Gastroesophageal sphincter (tissue), 4 donors: Measurements from ENCODE around the gene ACSS1. TPM values are rescaled to one million over a fixed set of nuclear protein-coding genes. Genes with fewer than 3 reads are reported as not detected.

ENCODE experiments used
- ATAC-seq: fragments of 150-250 bp; one replicate; pipeline ENCODE4 v1.9.1; 2016; ENCODE audit warnings: mild to moderate bottlenecking, moderate library complexity
- H3K27ac ChIP-seq, 4 donors: fragments of 200-600 bp; sonication (generic) in 3 of 4; 1 replicate in 3 of 4; 2 replicates in 1 of 4; pipeline ENCODE4 v1.5.1; 2016 to 2019
- H3K27me3 ChIP-seq: fragments of 200-600 bp; sonication (generic); one replicate; pipeline ENCODE4 v1.5.1; 2019
- H3K36me3 ChIP-seq, 2 donors: fragments of 200-600 bp; sonication (generic); one replicate each; pipeline ENCODE4 v1.5.1; 2019; ENCODE audit warnings: control low read depth in 1 of 2
- H3K4me1 ChIP-seq, 3 donors: fragments of 200-600 bp; sonication (generic); 1 replicate in 2 of 3; 2 replicates in 1 of 3; pipeline ENCODE4 v1.5.1; 2016 to 2019; ENCODE audit warnings: control low read depth in 2 of 3
- H3K4me3 ChIP-seq, 2 donors: fragments of 200-600 bp; sonication (generic); one replicate each; pipeline ENCODE4 v1.5.1; 2019; ENCODE audit warnings: mild to moderate bottlenecking in 1 of 2, moderate library complexity in 1 of 2
- H3K9me3 ChIP-seq, 3 donors: fragments of 200-600 bp; sonication (generic); one replicate each; pipeline ENCODE4 v1.5.1; 2017 to 2019; ENCODE audit warnings: control low read depth in 2 of 3
- EP300 ChIP-seq: sonication (generic); formaldehyde crosslinking; IDR thresholded peaks from one replicate; pipeline ENCODE4 v1.6.1; 2017; ENCODE audit warnings: antibody characterized with exemption, mild to moderate bottlenecking
- POLR2A ChIP-seq, 2 donors: fragments of 450-650 bp; IDR thresholded peaks; one replicate each; pipeline ENCODE4 v1.6.1; 2017; ENCODE audit warnings: antibody characterized with exemption in 2 of 2, mild to moderate bottlenecking in 2 of 2, moderate library complexity in 1 of 2
- POLR2AphosphoS5 ChIP-seq: sonication (generic); formaldehyde crosslinking; IDR thresholded peaks from one replicate; pipeline ENCODE4 v1.6.1; 2017; ENCODE audit warnings: antibody characterized with exemption
- WGBS, 2 donors: methylation state at CpG; one replicate each; pipeline ENCODE4 v1.1.5; 2018; ENCODE audit warnings: low coverage in 1 of 2; 5-methylcytosine and 5-hydroxymethylcytosine counted together
- total RNA-seq, 4 donors: library from RNA; depleted of rRNA; stranded (reverse); fragments of >200 nt; gene quantifications; one replicate each; pipeline ENCODE4 v1.1.0, GENCODE V29; 2016
- TF ChIP-seq, protein P1 (sequence below), 4 experiments: fragments of 200-600 bp in 2 of 4; fragments of 450-650 bp in 2 of 4; sonication (generic) in 1 of 4; IDR thresholded peaks; one replicate each; pipeline ENCODE4 v1.5.1; 2017 to 2019; ENCODE audit warnings: antibody characterized with exemption in 4 of 4, mild to moderate bottlenecking in 2 of 4, moderate library complexity in 2 of 4

The ACSS1 gene
- total RNA-seq, 4 donors from 2014 or later = 44.7 to 105 (median 61.6) TPM

DNA sequence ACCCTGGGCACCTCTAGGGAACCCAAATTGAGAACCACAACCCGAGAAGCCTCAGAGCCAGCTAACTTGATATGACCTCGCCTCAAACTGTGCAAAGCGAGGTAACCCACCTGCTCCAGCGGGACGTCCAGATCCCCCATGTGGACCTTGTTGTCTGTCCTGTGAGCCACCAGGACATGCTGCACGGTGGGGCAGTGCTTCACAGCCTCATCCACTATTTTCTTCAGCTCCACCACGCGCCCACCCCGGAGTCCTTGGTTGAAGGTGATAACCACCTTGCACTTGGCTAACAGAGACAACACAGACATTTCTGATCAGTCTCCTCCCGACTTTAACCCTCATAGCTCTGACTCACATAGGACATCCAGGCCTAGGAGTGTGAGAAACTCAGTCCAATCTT lies 34.6 kb downstream of the ACSS1 start:
- peaks cover 0 to 22% (median 0%) of the 10 kb centered on the region in 3 donors for H3K4me1 ChIP-seq
- no peak for ATAC-seq
- H3K27ac ChIP-seq = no peak overlapping the region
- TF ChIP-seq POLR2AphosphoS5 (no peak), POLR2A (IDR thresholded peaks at IDR 0.05) (no peak), EP300 (no peak)
- TF ChIP-seq, protein P1, sequence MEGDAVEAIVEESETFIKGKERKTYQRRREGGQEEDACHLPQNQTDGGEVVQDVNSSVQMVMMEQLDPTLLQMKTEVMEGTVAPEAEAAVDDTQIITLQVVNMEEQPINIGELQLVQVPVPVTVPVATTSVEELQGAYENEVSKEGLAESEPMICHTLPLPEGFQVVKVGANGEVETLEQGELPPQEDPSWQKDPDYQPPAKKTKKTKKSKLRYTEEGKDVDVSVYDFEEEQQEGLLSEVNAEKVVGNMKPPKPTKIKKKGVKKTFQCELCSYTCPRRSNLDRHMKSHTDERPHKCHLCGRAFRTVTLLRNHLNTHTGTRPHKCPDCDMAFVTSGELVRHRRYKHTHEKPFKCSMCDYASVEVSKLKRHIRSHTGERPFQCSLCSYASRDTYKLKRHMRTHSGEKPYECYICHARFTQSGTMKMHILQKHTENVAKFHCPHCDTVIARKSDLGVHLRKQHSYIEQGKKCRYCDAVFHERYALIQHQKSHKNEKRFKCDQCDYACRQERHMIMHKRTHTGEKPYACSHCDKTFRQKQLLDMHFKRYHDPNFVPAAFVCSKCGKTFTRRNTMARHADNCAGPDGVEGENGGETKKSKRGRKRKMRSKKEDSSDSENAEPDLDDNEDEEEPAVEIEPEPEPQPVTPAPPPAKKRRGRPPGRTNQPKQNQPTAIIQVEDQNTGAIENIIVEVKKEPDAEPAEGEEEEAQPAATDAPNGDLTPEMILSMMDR (IDR thresholded peaks at IDR 0.05) = no peak
- 90% methylated on average over 5 of the region's 10 CpGs; no CpG with 5 or more reads in 1 of the 2 donors for WGBS, 2 donors
- H3K27me3 ChIP-seq = no peaks in the 10 kb centered on the region
- no peaks in the 10 kb centered on the region for H3K9me3 ChIP-seq
- H3K36me3 ChIP-seq = peaks cover 0 to 53% of the 10 kb centered on the region in 2 donors
- H3K4me3 ChIP-seq = no peak overlapping the region

DNA sequence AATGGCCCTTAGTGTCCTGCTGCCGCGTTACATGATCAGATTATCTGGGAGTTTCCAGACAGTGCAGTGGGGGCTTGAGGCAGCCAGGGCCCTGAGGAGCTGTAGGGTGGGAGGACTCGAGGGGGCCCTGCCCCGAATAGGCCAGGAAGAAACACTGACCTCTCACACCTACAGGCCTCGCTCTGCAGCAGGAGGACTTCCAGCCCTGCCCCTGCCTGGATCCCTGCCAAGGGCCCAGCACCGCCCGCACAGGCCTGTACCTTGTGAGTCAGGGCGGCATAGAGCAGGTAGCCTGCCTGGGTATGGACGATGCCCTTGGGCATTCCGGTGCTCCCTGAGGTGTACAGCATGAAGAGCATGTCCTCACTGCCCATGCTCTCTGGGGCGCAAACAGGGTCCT lies 35.3 kb downstream of the ACSS1 start:
- 80% methylated on average over 2 of the region's 11 CpGs; no CpG with 5 or more reads in 1 of the 2 donors for WGBS, 2 donors
- Histone ChIP-seq H3K27me3 (no peaks in the 10 kb centered on the region), H3K4me3 (no peak overlapping the region), H3K36me3 (peaks cover 0 to 60% of the 10 kb centered on the region in 2 donors), H3K9me3 (no peaks in the 10 kb centered on the region), H3K27ac (no peak overlapping the region), H3K4me1 (peaks cover 0 to 22% (median 0%) of the 10 kb centered on the region in 3 donors)
- no peak for ATAC-seq
- TF ChIP-seq, protein P1 (IDR thresholded peaks at IDR 0.05) = no peak
- TF ChIP-seq EP300 = no peak
- TF ChIP-seq POLR2AphosphoS5 = no peak
- no peak for TF ChIP-seq POLR2A (IDR thresholded peaks at IDR 0.05)

DNA sequence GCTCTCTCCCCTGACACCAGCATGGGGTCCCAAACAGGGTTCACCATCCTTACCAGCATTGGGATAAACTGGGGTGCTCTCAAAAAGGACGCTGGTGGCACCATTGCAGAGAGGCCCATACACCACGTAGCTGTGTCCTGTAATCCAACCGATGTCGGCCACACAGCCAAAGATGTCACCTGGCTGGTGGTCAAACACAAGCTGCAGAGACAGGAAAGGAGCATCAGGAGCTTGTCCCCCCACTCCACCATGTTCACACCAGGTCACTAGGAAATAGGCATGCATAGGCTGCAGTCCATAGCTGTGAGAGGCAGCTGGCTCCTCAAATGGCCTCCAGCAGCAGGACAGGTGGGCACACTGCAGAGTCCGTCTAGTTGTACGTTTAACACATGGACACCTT lies 36.6 kb downstream of the ACSS1 start:
- no peak overlapping the region for H3K27ac ChIP-seq
- no peaks in the 10 kb centered on the region for H3K27me3 ChIP-seq
- no peak overlapping the region for H3K4me3 ChIP-seq
- H3K9me3 ChIP-seq = no peaks in the 10 kb centered on the region
- 80 to 93% methylated on average over 1 to 2 of the region's 6 CpGs for WGBS, 2 donors
- TF ChIP-seq POLR2AphosphoS5 (no peak), EP300 (no peak), POLR2A (IDR thresholded peaks at IDR 0.05) (no peak)
- TF ChIP-seq, protein P1 (IDR thresholded peaks at IDR 0.05) = no peak
- H3K36me3 ChIP-seq = peaks cover 0 to 71% of the 10 kb centered on the region in 2 donors
- H3K4me1 ChIP-seq = peaks cover 0 to 14% (median 0%) of the 10 kb centered on the region in 3 donors
- ATAC-seq = no peak

DNA sequence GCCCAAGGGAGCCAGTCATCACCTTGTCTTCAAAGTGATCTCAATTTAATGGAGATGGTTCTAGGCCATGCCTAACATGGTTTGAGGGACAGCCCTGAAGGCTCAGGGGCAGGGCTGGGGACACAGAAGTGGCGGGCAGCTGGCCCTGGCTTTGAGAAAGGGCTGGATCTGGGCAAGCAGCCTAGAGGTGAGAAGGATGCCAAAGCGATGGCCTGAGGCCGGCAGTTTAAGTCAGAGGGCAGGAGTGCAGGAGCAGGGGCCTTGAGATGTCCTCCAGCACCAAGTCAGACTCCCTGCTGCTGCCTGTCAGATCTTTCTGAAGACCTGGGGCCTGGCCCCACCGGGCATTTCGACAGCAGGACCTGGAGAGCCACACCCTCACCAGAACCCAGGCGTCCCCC lies 37.0 kb downstream of the ACSS1 start:
- peaks cover 0 to 14% (median 0%) of the 10 kb centered on the region in 3 donors for H3K4me1 ChIP-seq
- no peak overlapping the region for H3K4me3 ChIP-seq
- whole genome bisulfite sequencing, 2 donors = no CpG with 5 or more reads among the region's 6 CpGs
- no peaks in the 10 kb centered on the region for H3K27me3 ChIP-seq
- peaks cover 0 to 73% of the 10 kb centered on the region in 2 donors for H3K36me3 ChIP-seq
- ATAC-seq = no peak
- TF ChIP-seq POLR2AphosphoS5 (no peak), POLR2A (IDR thresholded peaks at IDR 0.05) (no peak), EP300 (no peak)
- TF ChIP-seq, protein P1 (IDR thresholded peaks at IDR 0.05) = no peak
- H3K9me3 ChIP-seq = no peaks in the 10 kb centered on the region
- no peak overlapping the region for H3K27ac ChIP-seq

DNA sequence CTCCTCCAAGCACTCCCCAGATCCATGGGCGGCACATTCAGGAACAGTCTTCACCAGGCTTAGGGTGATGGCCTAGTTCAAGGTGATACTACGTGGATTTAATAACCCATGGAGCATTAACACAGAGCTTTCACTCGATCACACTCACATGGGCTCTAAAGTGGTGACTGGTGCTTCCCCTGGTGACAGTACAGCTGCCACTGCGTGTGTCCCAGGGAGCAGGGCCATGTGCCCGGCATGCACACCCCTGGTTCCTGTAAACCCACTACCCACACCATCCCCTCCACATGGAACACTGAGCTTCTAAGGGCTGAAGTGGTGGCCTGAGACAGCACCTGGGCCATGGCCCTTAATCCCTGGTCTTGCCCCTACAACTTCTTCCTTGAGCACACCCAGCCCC lies 37.6 kb downstream of the ACSS1 start:
- TF ChIP-seq POLR2AphosphoS5 (no peak), EP300 (no peak)
- WGBS, 2 donors = 100% methylated on average over 2 of the region's 5 CpGs; no CpG with 5 or more reads in 1 of the 2 donors
- Histone ChIP-seq H3K27ac (no peak overlapping the region), H3K36me3 (peaks cover 0 to 78% of the 10 kb centered on the region in 2 donors), H3K4me3 (no peak overlapping the region), H3K4me1 (peaks cover 0 to 14% (median 0%) of the 10 kb centered on the region in 3 donors), H3K27me3 (no peaks in the 10 kb centered on the region), H3K9me3 (no peaks in the 10 kb centered on the region)
- no peak for ATAC-seq
